HK-2 (cell line): ENCODE data around the gene GP1BA.
"Not testable (repeated sequence)": the region's sequence is repeated elsewhere in the genome, so short reads cannot be mapped to it uniquely, and the experiment has no call there.

Experiments
- DNase-seq: peaks from one replicate; pipeline ENCODE4 v3.0.0-alpha.2; 2018; ENCODE audit not compliant: unreplicated experiment

Gene GP1BA

DNA sequence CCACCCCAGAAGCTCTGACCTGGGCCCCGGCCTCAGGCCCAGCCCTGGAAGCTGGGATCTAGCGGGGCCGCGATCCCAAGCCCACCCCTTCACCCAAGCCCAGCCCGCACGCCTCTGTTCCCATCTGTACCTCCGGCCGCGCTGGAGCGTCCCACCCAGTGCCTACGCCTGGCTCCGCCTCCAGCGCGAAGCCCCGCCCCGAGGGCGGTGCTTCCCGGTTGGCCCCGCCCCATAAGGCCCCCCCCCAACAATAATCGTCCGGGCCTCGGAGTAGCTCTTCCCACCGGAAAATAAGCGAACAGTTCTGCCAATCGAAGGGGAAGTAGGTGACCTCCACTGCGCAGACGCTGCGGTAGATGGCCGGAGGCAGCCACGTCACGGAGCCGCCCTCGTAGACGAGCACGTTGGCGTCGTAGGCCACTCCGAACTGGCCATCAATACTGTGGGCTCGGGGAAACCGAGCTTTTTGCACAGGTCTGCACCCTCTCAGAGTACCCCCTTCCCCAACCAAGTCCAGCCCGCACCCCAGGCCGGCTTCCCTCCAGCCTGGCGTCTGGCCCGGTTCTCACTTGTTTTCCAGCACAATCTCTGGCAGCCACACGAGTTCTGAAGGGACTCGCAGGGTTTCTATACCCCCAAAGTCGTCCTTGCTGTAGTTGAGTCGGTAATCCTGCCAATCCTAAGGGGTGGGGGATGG is 30.3 kb upstream of the GP1BA start:
- no peak for DNase-seq

DNA sequence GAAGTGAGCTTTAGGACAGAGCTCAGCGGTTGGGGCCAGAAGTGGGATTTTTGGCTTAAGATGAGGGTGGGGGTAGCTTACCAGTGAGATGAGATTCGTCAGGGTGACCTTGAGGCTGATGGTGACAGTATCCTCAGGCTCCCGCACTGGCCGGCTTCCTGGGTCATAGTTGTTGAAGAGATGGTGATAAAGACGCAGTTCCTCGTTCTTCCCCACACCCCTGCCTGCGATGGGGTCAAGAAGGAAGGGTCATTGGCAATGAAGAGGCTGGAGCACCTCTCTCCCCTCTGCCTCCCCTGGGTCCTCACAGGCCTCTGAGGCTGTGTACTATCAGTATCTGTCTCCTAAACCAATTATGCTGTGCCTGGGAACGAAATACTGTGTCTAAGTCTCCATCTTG is 29.5 kb upstream of the GP1BA start:
- no peak for DNase-seq

- DNase-seq, result peak; percentile 74
Measured at GRCh38 chr17:4903051-4903818, 28.8 kb upstream of the GP1BA start, which contains the start of gene CHRNE. Gene CHRNE (minus strand): TSS chr17:4903098. CDS start chr17:4903063, 35 bp downstream.

GRCh38 chr17:4906642-4907041 is 25.4 kb upstream of the GP1BA start:
- not testable (repeated sequence) for DNase-seq

GRCh38 chr17:4908301-4908700 is 23.8 kb upstream of the GP1BA start:
- no peak for DNase-seq

DNA sequence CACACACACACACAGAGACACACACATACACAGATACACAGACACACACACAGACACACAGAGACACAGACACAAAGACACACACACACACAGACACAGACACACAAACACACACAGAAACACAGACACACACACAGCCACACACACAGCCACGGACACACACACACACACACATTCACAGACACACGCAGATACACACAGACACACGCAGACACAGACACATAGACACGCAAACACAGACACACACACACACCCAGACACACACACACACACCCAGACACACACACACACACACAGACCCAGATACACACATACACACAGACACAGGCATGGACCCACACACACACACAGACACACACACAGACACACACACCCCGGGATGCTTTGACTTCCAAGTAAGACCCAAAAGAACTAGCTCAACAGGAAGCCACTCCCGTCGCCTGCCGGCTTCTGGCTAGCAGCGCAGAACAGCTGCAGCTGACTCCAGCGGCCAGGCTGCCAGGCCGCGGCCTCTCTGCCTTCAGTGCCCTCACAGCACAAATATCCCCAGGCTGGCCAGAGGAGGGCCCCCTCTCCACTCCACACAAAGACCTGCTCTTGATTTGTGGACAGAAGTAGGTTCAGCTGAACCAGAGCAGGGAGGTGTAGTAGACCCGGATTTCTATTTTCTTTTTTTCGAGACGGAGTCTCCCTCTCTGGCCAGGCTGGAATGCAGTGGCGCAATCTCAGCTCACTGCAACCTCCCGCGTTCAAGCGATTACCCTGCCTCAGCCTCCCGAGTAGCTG is 23.2 kb upstream of the GP1BA start:
- DNase-seq, result peak; percentile 87

- no peak for DNase-seq
Measured at GRCh38 chr17:4913994-4914393, 18.1 kb upstream of the GP1BA start.

GRCh38 chr17:4914551-4914950 is 17.5 kb upstream of the GP1BA start:
- not testable (repeated sequence) for DNase-seq

DNA sequence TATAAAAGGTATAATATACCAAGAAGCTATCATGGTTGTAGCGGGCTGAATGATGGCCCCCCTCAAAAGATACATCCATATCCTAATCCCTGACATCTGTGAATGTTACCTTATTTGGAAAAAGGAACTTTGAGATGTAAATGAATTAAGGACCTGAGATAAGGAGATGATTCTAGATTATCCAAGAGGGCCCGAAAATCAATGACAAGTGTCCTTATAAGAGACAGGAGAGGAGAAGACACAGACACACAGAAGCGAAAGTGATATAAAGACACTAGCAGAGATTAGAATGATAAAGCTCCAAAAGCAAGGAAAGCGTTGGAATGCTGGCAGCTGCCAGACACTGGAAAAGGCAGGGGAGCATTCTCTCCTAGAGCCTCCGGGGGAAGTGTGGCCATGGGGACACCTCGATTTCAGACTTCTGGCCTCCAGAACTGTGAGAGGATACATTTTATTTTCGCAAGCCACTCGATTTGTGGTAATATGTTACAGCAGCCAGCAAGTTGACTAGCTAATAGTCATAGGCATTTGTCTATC is 12.5 kb upstream of the GP1BA start:
- DNase-seq, result no peak

GRCh38 chr17:4920351-4921048 is 11.6 kb upstream of the GP1BA start:
- DNase-seq, result no peak

- no peak for DNase-seq
Measured at GRCh38 chr17:4921320-4921719, 10.8 kb upstream of the GP1BA start.

DNA sequence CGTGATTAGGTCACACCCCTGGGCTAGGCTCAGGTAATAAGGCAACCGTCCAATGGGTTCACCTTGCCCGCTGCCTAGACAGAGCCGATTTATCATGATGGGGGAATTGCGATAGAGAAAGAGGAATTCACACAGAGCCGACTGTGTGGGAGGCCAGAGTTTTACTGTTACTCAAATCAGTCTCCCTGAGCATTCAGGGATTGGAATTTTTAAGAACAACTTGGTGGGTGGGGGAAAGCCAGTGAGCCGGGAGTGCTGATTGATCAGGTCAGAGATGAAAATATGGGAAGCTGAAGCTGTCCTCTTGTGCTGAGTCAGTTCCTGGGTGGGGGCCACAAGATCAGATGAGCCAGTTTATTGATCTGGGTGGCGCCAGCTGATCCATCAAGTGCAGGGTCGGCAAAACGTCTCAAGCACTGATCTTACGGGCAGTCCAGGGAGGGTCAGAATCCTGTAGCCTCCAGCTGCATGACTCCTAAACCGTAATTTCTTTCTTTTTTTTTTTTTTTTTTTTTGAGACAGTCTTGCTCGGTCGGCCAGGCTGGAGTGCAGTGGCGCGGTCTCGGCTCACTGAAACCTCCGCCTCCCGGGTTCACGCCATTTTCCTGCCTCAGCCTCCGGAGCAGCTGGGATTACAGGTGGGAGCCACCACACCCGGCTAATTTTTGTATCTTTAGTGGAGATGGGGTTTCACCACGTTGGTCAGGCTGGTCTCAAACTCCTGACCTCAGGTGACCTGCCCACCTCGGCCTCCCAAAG is 5.3 kb upstream of the GP1BA start:
- not testable (repeated sequence) for DNase-seq

- no peak for DNase-seq
Measured at GRCh38 chr17:4928881-4929280, 3.2 kb upstream of the GP1BA start.

- no peak for DNase-seq
Measured at GRCh38 chr17:4932756-4933155, 679 bp downstream of the GP1BA start.

DNA sequence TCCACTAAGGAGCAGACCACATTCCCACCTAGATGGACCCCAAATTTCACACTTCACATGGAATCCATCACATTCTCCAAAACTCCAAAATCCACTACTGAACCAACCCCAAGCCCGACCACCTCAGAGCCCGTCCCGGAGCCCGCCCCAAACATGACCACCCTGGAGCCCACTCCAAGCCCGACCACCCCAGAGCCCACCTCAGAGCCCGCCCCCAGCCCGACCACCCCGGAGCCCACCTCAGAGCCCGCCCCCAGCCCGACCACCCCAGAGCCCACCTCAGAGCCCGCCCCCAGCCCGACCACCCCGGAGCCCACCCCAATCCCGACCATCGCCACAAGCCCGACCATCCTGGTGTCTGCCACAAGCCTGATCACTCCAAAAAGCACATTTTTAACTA is 1.6 kb downstream of the GP1BA start:
- no peak for DNase-seq

- DNase-seq, result peak; percentile 86
Measured at GRCh38 chr17:4934173-4934979, 2.3 kb downstream of the GP1BA start.

DNA sequence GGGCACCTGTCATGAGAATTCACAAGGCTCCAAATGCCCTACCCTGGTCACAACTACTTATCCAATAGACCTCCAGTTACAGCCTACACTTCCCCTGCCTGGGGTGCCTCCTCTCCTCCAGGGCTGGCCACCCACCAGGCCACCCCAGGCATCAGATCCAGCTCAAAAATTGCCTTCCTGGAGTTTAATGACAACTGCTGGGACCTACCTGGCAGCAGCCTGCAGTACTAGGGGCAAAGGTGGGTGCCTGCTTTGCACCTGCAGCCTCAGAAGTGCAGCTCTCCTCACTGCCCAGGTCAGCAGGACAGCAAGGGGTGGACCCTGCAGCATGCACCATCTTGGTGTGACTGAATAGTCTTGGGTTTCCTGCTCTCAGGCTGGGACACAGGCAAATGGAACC is 3.6 kb downstream of the GP1BA start:
- DNase-seq, result no peak

DNA sequence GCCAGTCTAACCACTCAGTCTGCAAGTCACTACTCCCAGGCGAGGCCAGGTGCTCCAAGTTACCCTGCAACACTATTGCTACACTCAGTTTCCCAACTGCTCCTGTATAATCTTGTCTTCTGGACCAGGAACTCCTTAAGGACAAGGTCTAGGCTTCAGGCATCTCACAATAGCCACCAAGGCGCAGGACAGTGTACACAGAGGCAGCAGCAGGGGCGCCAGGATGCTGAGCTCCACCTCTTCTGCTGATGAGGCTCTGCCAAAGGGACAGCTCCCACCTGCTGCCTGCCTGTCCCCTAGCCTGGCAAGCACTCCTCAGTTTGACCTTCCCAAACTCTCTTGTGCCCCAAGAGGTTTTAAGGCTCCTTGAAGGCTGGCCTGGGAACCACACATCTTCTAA is 4.4 kb downstream of the GP1BA start:
- no peak for DNase-seq

DNA sequence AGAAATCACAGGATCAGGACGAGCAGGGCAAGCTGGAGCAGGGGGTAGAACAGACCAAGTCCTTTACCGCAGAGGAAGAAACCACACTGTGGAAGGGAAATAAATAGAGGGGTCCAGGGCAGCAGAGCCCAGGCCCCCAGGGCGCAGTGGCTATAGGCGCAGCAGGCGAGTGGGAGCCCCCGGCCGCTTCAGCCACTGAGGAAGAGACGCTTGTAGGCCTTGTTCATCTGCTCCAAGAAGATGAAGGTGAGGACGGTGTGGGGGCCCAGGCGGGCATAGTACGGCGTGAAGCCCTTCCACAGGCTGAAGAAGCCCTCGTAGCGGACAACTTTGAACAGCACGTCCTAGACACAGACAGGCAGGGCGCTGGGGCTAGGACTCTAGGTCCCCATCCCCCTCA is 5.5 kb downstream of the GP1BA start:
- no peak for DNase-seq

DNA sequence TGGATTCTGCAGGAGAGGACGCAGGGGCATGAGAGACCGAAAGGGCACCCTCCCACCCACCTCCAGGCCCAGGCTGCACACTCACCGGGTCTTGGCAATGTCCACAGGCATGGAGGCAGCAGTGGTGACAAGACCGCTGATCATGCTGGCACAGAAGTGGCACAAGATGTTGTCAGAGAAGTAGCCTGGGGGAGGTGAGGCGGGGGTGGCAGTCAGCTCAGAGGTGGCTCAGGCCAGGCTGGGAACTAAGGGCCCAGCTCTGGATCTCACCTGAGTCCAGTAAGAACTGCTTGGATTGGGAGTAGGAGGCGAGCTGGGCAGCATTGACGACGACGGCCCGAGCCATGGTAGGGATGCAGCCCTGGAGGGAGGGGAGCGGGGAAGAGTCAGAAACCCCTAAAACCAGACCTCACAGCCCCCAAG is 6.0 kb downstream of the GP1BA start:
- DNase-seq, result no peak
